OCI-LY7 (cell line): Measurements from ENCODE around the gene AOAH. TPM values are rescaled to one million over a fixed set of nuclear protein-coding genes. Genes with fewer than 3 reads are reported as not detected.

Experiments
- BruUV-seq: library from RNA; stranded (reverse); fragments of 400-500 nt; replicated peaks from 2 replicates; lab custom pipeline; 2021; lab: Mats Ljungman, UMichigan
- CTCF ChIA-PET: fragments of 300-600 bp; sonication (Branson Sonifier 250); formaldehyde crosslinking; loops from one replicate; lab custom pipeline; 2022; ENCODE audit warnings: antibody characterized with exemption; ENCODE audit not compliant: unreplicated experiment; lab: Charles Lee
- POLR2A ChIA-PET: fragments of 300-600 bp; sonication (Branson Sonifier 250); formaldehyde crosslinking; loops from one replicate; lab custom pipeline; 2022; ENCODE audit warnings: antibody characterized with exemption; lab: Charles Lee
- DNase-seq: peaks from one replicate; pipeline ENCODE4 v3.0.0-alpha.2; 2015; ENCODE audit warnings: low spot score
- H2AFZ ChIP-seq: fragments of 200-600 bp; sonication (generic), shearing (Covaris generic); 2 replicates; pipeline ENCODE4 v1.6.1; 2014; ENCODE audit warnings: mild to moderate bottlenecking, antibody characterized with exemption, low read length, moderate library complexity
- H3K27ac ChIP-seq: fragments of 200-600 bp; sonication (generic); 2 replicates; pipeline ENCODE4 v1.5.1; 2014; ENCODE audit warnings: mixed run types, low read depth, mild to moderate bottlenecking, moderate library complexity, low read length, inconsistent platforms; ENCODE audit not compliant: poor library complexity, severe bottlenecking
- H3K36me3 ChIP-seq: fragments of 200-600 bp; sonication (generic); 2 replicates; pipeline ENCODE4 v1.6.1; 2014; ENCODE audit warnings: mild to moderate bottlenecking, antibody characterized with exemption, low read length, moderate library complexity, mixed read lengths; ENCODE audit not compliant: insufficient read depth
- H3K4me1 ChIP-seq: fragments of 200-600 bp; sonication (generic); 2 replicates; pipeline ENCODE4 v1.5.1; 2014; ENCODE audit warnings: mild to moderate bottlenecking, low read length; ENCODE audit not compliant: insufficient read depth, poor library complexity, severe bottlenecking
- H3K4me2 ChIP-seq: fragments of 200-600 bp; sonication (generic); 2 replicates; pipeline ENCODE4 v1.6.1; 2014; ENCODE audit warnings: mild to moderate bottlenecking, low read length
- H3K4me3 ChIP-seq: fragments of 200-600 bp; sonication (generic); 2 replicates; pipeline ENCODE4 v1.5.1; 2014; ENCODE audit warnings: mild to moderate bottlenecking, low read depth, low read length; ENCODE audit not compliant: poor library complexity, severe bottlenecking
- H3K79me2 ChIP-seq: fragments of 200-600 bp; sonication (generic); 2 replicates; pipeline ENCODE4 v1.6.1; 2016; ENCODE audit warnings: low read depth, mild to moderate bottlenecking, low read length, moderate library complexity, mixed read lengths; ENCODE audit not compliant: insufficient read depth
- H3K9me2 ChIP-seq: fragments of 200-600 bp; sonication (generic); 2 replicates; pipeline ENCODE4 v1.6.1; 2016; ENCODE audit warnings: mild to moderate bottlenecking, low read length, mixed read lengths; ENCODE audit not compliant: insufficient read depth
- H3K9me3 ChIP-seq: fragments of 200-600 bp; sonication (generic); 2 replicates; pipeline ENCODE4 v1.6.1; 2014; ENCODE audit warnings: mild to moderate bottlenecking, mixed run types, low read length, mixed read lengths
- H4K20me1 ChIP-seq: fragments of 200-600 bp; sonication (generic); 2 replicates; pipeline ENCODE4 v1.6.1; 2014; ENCODE audit warnings: mild to moderate bottlenecking, antibody characterized with exemption, low read length, moderate library complexity, mixed read lengths; ENCODE audit not compliant: insufficient read depth
- EZH2phosphoT487 ChIP-seq: fragments of 200-600 bp; sonication (generic); IDR thresholded peaks from 2 replicates; pipeline ENCODE4 v1.6.1; 2018; ENCODE audit warnings: low read depth, borderline replicate concordance, mild to moderate bottlenecking, mixed run types, antibody characterized with exemption, low read length, moderate library complexity, mixed read lengths
- intact Hi-C: fragments of 100-400 bp; cut with micrococcal nuclease; formaldehyde crosslinking; loops from one replicate; pipeline ENCODE4 v1.10.0; 2022; ENCODE audit not compliant: unreplicated experiment
- total RNA-seq, 2 experiments: library from RNA; depleted of rRNA in 1 of 2; stranded (reverse); fragments of >200 nt in 1 of 2; shearing (Covaris generic) in 1 of 2; gene quantifications; 2 replicates each; pipeline ENCODE4 v1.2.3, GENCODE V29; 2014 to 2022
- TF ChIP-seq, protein P1 (sequence below): fragments of 200-600 bp; sonication (generic); conservative IDR thresholded peaks from 2 replicates; pipeline ENCODE4 v1.5.1; 2014; ENCODE audit warnings: mild to moderate bottlenecking, antibody characterized with exemption, low read length, moderate library complexity, mixed read lengths

AOAH gene
- total RNA-seq, 2 experiments from 2014 or later = 0.13 to 0.61 TPM

- Histone ChIP-seq H3K36me3 (no peaks in the 10 kb centered on the region), H2AFZ (no peak overlapping the region), H3K9me3 (no peaks in the 10 kb centered on the region), H3K4me3 (no peak overlapping the region), H3K79me2 (no peaks in the 10 kb centered on the region), H3K4me1 (no peaks in the 10 kb centered on the region), H3K27ac (no peak overlapping the region), H4K20me1 (no peaks in the 10 kb centered on the region), H3K4me2 (no peak overlapping the region), H3K9me2 (no peaks in the 10 kb centered on the region)
- TF ChIP-seq EZH2phosphoT487 = no peak
- TF ChIP-seq, protein P1, sequence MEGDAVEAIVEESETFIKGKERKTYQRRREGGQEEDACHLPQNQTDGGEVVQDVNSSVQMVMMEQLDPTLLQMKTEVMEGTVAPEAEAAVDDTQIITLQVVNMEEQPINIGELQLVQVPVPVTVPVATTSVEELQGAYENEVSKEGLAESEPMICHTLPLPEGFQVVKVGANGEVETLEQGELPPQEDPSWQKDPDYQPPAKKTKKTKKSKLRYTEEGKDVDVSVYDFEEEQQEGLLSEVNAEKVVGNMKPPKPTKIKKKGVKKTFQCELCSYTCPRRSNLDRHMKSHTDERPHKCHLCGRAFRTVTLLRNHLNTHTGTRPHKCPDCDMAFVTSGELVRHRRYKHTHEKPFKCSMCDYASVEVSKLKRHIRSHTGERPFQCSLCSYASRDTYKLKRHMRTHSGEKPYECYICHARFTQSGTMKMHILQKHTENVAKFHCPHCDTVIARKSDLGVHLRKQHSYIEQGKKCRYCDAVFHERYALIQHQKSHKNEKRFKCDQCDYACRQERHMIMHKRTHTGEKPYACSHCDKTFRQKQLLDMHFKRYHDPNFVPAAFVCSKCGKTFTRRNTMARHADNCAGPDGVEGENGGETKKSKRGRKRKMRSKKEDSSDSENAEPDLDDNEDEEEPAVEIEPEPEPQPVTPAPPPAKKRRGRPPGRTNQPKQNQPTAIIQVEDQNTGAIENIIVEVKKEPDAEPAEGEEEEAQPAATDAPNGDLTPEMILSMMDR = no peak
- DNase-seq = no peak
- intact Hi-C loops = no loop called here
- ChIA-PET POLR2A (no interaction called here), CTCF (no interaction called here)
- no TSS peak for BruUV-seq
Measured at GRCh38 chr7:36642010-36642409, 82.3 kb downstream of the AOAH start.

- Histone ChIP-seq H3K4me1 (no peaks in the 10 kb centered on the region), H3K4me3 (no peak overlapping the region), H3K9me2 (no peaks in the 10 kb centered on the region), H3K27ac (no peak overlapping the region), H3K9me3 (no peaks in the 10 kb centered on the region), H3K36me3 (no peaks in the 10 kb centered on the region), H3K79me2 (no peaks in the 10 kb centered on the region), H3K4me2 (no peak overlapping the region), H2AFZ (no peak overlapping the region), H4K20me1 (no peaks in the 10 kb centered on the region)
- CTCF ChIA-PET = no interaction called here
- TF ChIP-seq, protein P1 = no peak
- no peak for TF ChIP-seq EZH2phosphoT487
- no TSS peak for BruUV-seq
- intact Hi-C loops = no loop called here
- POLR2A ChIA-PET = interaction anchor here (0.9 kb wide), 1 partner anchor 94 kb away, joined by 4 read pairs; no protein-coding TSS in a partner anchor
- DNase-seq = no peak
Measured at GRCh38 chr7:36640682-36641081, 83.6 kb downstream of the AOAH start.

DNA sequence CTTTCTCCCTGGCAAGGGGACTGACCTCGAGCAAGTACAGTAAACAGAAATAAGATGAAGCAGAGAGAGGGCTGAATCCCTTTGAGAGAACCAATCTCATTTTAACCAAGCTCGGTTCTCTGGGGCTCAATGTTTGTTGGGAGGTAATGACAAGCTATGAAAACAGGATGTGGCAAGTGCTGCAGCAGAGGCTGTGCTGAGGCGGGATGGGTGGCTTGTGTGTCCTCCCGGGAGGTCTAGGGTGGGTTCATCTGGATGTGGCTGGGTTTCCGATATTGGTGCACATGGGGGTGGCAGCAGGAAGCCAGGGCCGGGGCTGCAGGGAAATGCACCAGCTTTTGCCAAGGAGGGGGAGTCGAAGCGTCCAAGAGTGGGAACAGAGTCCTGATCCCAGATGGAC is 84.5 kb downstream of the AOAH start:
- H3K79me2 ChIP-seq = no peaks in the 10 kb centered on the region
- no peak overlapping the region for H2AFZ ChIP-seq
- TF ChIP-seq, protein P1 = no peak
- no peak for TF ChIP-seq EZH2phosphoT487
- H3K27ac ChIP-seq = no peak overlapping the region
- POLR2A ChIA-PET = interaction anchor here (0.6 to 0.9 kb wide), 2 partner anchors 10 to 14 kb away, joined by 3 to 4 read pairs; no protein-coding TSS in a partner anchor
- intact Hi-C loops = no loop called here
- no peaks in the 10 kb centered on the region for H4K20me1 ChIP-seq
- DNase-seq = no peak
- no peaks in the 10 kb centered on the region for H3K36me3 ChIP-seq
- no peaks in the 10 kb centered on the region for H3K4me1 ChIP-seq
- CTCF ChIA-PET = no interaction called here
- no peaks in the 10 kb centered on the region for H3K9me3 ChIP-seq
- H3K4me3 ChIP-seq = no peak overlapping the region
- no TSS peak for BruUV-seq
- no peak overlapping the region for H3K4me2 ChIP-seq
- H3K9me2 ChIP-seq = no peaks in the 10 kb centered on the region
